HCT116 (cell line): ENCODE measurements around the gene MPIG6B. TPM values are rescaled to one million over a fixed set of nuclear protein-coding genes. Genes with fewer than 3 reads are reported as not detected.

Experiments
- ATAC-seq: fragments of 200-7000 bp; cut with Tn5 transposase; 2 replicates; pipeline ENCODE4 v1.9.1; 2020; ENCODE audit warnings: mild to moderate bottlenecking, moderate library complexity
- BruUV-seq: library from RNA; stranded (reverse); fragments of 400-500 nt; replicated peaks from 2 replicates; lab custom pipeline; 2021; lab: Mats Ljungman, UMichigan
- CTCF ChIA-PET: fragments of 300-600 bp; sonication (Branson Sonifier 250); formaldehyde crosslinking; loops from one replicate; lab custom pipeline; 2021; ENCODE audit warnings: antibody characterized with exemption; lab: Charles Lee
- POLR2A ChIA-PET: fragments of 300-600, 350-600 bp; sonication (Branson Sonifier 250); formaldehyde crosslinking; loops from one replicate; lab custom pipeline; 2021; ENCODE audit warnings: antibody characterized with exemption; lab: Charles Lee
- RAD21 ChIA-PET, 2 experiments: fragments of 300-600 bp; sonication (Branson Sonifier 250); formaldehyde crosslinking; loops; one replicate each; lab custom pipeline; 2023; ENCODE audit warnings: low total read pairs in 2 of 2; ENCODE audit not compliant: uncharacterized antibody in 2 of 2, unreplicated experiment in 2 of 2, low non-redundant PET in 1 of 2; lab: Charles Lee
- DNase-seq: peaks from one replicate; pipeline ENCODE4 v3.0.0-alpha.2; 2010; ENCODE audit warnings: low read depth, low spot score
- H2AFZ ChIP-seq: fragments of 200-600 bp; shearing (Covaris generic), sonication (generic); 2 replicates; pipeline ENCODE4 v1.6.1; 2017; ENCODE audit warnings: low read depth, mixed run types, mixed read lengths, antibody characterized with exemption, low read length; ENCODE audit not compliant: poor library complexity, severe bottlenecking
- H3K27ac ChIP-seq: 2 replicates; pipeline ENCODE4 v1.5.1; 2012; ENCODE audit warnings: low read depth, low read length
- H3K27me3 ChIP-seq: fragments of 200-600 bp; sonication (generic); 2 replicates; pipeline ENCODE4 v1.6.1; 2016; ENCODE audit warnings: mixed run types, low read length, mixed read lengths; ENCODE audit not compliant: insufficient read depth
- H3K36me3 ChIP-seq, 2 experiments: fragments of 200-500 bp in 1 of 2; fragments of 200-600 bp in 1 of 2; sonication (Bioruptor generic) in 1 of 2; sonication (generic) in 1 of 2; 2 replicates each; pipeline versions ENCODE4 v1.5.1 to v1.6.1; 2014 to 2016; ENCODE audit warnings: low read length in 2 of 2, inconsistent platforms in 1 of 2, mixed read lengths in 1 of 2, mixed run types in 1 of 2; ENCODE audit not compliant: insufficient read depth in 2 of 2, control insufficient read depth in 1 of 2
- H3K4me1 ChIP-seq, 2 experiments: fragments of 200-600 bp in 1 of 2; sonication (generic) in 1 of 2; 2 replicates each; pipeline versions ENCODE4 v1.5.1 to v1.6.1; 2012 to 2017; ENCODE audit warnings: low read length in 2 of 2, inconsistent platforms in 1 of 2, mild to moderate bottlenecking in 1 of 2, mixed read lengths in 1 of 2, mixed run types in 1 of 2, moderate library complexity in 1 of 2; ENCODE audit not compliant: insufficient read depth in 2 of 2, control insufficient read depth in 1 of 2
- H3K4me2 ChIP-seq: fragments of 200-600 bp; sonication (generic); 2 replicates; pipeline ENCODE4 v1.6.1; 2017; ENCODE audit warnings: mixed run types, low read length, mixed read lengths
- H3K4me3 ChIP-seq, 2 experiments: fragments of 200-600 bp in 1 of 2; sonication (generic) in 1 of 2; replicated peaks in 1 of 2; 2 replicates each; pipeline ENCODE4 v1.5.1; 2011 to 2016; ENCODE audit warnings: low read length in 2 of 2, control low read depth in 1 of 2, low read depth in 1 of 2, mild to moderate bottlenecking in 1 of 2, mixed read lengths in 1 of 2, mixed run types in 1 of 2
- H3K79me2 ChIP-seq: fragments of 200-600 bp; sonication (generic); 2 replicates; pipeline ENCODE4 v1.6.1; 2017; ENCODE audit warnings: mild to moderate bottlenecking, mixed run types, low read length, moderate library complexity, mixed read lengths; ENCODE audit not compliant: insufficient read depth
- H3K9ac ChIP-seq: fragments of 200-600 bp; sonication (generic); 2 replicates; pipeline ENCODE4 v1.6.1; 2016; ENCODE audit warnings: low read length, mixed read lengths
- H3K9me2 ChIP-seq: fragments of 200-600 bp; sonication (generic), shearing (Covaris generic); 2 replicates; pipeline ENCODE4 v1.6.1; 2017; ENCODE audit warnings: mixed run types, mild to moderate bottlenecking, moderate library complexity; ENCODE audit not compliant: insufficient read depth
- H3K9me3 ChIP-seq, 2 experiments: fragments of 200-500 bp in 1 of 2; fragments of 200-600 bp in 1 of 2; sonication (Bioruptor generic) in 1 of 2; sonication (generic) in 1 of 2; 2 replicates each; pipeline ENCODE4 v1.6.1; 2014 to 2017; ENCODE audit warnings: low read length in 2 of 2, mixed read lengths in 2 of 2, inconsistent platforms in 1 of 2, low read depth in 1 of 2, mild to moderate bottlenecking in 1 of 2, mixed run types in 1 of 2, moderate library complexity in 1 of 2; ENCODE audit not compliant: control insufficient read depth in 1 of 2, insufficient read depth in 1 of 2
- H4K20me1 ChIP-seq: fragments of 200-600 bp; sonication (generic), shearing (Covaris generic); 2 replicates; pipeline ENCODE4 v1.6.1; 2017; ENCODE audit warnings: mixed run types, mild to moderate bottlenecking, moderate library complexity; ENCODE audit not compliant: insufficient read depth
- POLR2A ChIP-seq: IDR thresholded peaks from 2 replicates; pipeline ENCODE4 v1.7.0; 2011; ENCODE audit warnings: borderline replicate concordance; ENCODE audit not compliant: insufficient read depth, insufficient read length; ENCODE audit errors: extremely low read depth
- POLR2AphosphoS5 ChIP-seq: IDR thresholded peaks from 2 replicates; pipeline ENCODE4 v1.6.1; 2011; ENCODE audit warnings: mild to moderate bottlenecking, low read depth, low read length, moderate library complexity
- ZFX ChIP-seq: fragments of 450-650 bp; IDR thresholded peaks from 2 replicates; pipeline ENCODE4 v1.6.1; 2017
- ZNF274 ChIP-seq: fragments of 200-500 bp; sonication (Bioruptor generic); IDR thresholded peaks from 2 replicates; pipeline ENCODE4 v1.6.1; 2014; ENCODE audit warnings: mild to moderate bottlenecking, low read depth, low read length, inconsistent platforms
- intact Hi-C: fragments of 100-400 bp; cut with micrococcal nuclease; formaldehyde crosslinking; loops from 2 replicates; pipeline ENCODE4 v1.10.0; 2022
- total RNA-seq: library from RNA; stranded (reverse); gene quantifications from one replicate; pipeline ENCODE4 v1.2.1, GENCODE V29; 2021; ENCODE audit not compliant: unreplicated experiment
- TF ChIP-seq, protein P1 (sequence below), 3 experiments: fragments of 200-600 bp in 1 of 3; sonication (generic) in 1 of 3; IDR thresholded peaks in 2 of 3; conservative IDR thresholded peaks in 1 of 3; 2 replicates each; pipeline ENCODE4 v1.5.1; 2012 to 2017; ENCODE audit warnings: low read depth in 2 of 3, low read length in 2 of 3, antibody characterized with exemption in 1 of 3, borderline replicate concordance in 1 of 3, control low read depth in 1 of 3, mild to moderate bottlenecking in 1 of 3, mixed read lengths in 1 of 3, mixed run types in 1 of 3, moderate library complexity in 1 of 3; ENCODE audit not compliant: insufficient read depth in 1 of 3

The MPIG6B gene
- total RNA-seq, 1 experiment from 2014 or later = 0.42 TPM

DNA sequence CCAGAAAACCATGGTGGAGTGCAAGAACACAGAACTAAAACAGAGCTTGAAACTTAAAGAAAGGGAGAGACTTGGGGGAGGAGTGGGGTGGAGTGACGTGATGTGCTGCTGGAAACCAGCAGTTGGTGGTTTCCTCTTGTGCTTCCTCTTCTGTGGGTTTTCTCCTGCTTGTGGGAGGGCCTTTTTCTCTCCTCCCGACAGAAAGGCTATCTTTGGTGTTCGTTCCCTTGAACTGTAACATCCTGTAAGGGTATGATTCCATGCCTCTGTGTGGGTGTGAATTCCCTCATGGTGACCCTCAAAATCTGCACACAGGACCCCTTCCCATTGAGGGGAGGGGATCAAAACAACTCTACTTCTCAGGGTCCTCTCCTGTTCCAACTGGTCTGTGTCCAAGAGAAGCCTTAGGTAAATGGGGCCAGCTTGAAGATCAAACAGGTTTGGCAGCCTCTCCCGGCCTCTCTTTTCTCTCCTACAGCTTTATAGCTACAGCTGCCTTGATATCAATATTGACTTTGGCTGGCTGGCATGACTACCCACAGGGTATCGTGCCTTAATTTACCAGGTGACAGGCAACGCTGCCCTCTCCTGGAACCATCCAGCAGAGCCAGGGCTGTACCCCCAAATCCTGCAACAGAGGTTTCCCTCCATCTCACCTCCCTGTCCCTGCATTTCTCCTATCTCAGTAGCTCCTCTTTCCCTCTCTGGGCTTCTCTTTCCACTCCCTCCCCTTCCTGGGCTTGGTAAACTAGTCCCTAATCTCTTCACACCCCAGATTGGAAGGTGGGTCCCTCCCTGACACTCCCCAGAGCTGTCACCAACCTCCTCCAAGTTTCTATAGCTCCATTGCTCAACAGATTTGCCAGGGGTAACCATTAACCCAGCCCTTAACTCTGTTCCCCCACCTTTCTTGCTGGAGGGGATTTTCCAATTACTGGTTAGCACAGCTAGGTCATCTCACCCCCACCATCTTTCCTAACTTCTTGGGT is 15.1 kb downstream of the MPIG6B start:
- intact Hi-C loops = loop anchor here (1.0 to 5.0 kb wide), 4 partner anchors 35 to 94 kb away; partner anchors contain the start of genes ABHD16A, CSNK2B and LY6G5B
- ATAC-seq = no peak
- RAD21 ChIA-PET = interaction anchor here (0.6 to 1.2 kb wide), 3 partner anchors 32 to 89 kb away, joined by 3 read pairs; no protein-coding TSS in a partner anchor
- Histone ChIP-seq H3K27me3 (no peaks in the 10 kb centered on the region), H3K27ac (peak overlapping the region; percentile 90), H3K9me2 (no peaks in the 10 kb centered on the region), H2AFZ (peak overlapping the region; percentile 52), H3K4me3 (peak overlapping the region; percentile 37 to 92), H3K79me2 (peaks cover 55% of the 10 kb centered on the region), H3K9ac (peak overlapping the region; percentile 75), H3K9me3 (no peaks in the 10 kb centered on the region), H3K4me2 (peak overlapping the region; percentile 83), H3K36me3 (peaks cover 22 to 31% of the 10 kb centered on the region in 2 experiments), H4K20me1 (no peaks in the 10 kb centered on the region; the same call in 1 of the 2 replicates), H3K4me1 (peaks cover 41 to 67% of the 10 kb centered on the region in 2 experiments)
- TF ChIP-seq POLR2A (peak; percentile 24), POLR2AphosphoS5 (peak; percentile 51), ZNF274 (no peak), ZFX (no peak)
- TF ChIP-seq, protein P1, sequence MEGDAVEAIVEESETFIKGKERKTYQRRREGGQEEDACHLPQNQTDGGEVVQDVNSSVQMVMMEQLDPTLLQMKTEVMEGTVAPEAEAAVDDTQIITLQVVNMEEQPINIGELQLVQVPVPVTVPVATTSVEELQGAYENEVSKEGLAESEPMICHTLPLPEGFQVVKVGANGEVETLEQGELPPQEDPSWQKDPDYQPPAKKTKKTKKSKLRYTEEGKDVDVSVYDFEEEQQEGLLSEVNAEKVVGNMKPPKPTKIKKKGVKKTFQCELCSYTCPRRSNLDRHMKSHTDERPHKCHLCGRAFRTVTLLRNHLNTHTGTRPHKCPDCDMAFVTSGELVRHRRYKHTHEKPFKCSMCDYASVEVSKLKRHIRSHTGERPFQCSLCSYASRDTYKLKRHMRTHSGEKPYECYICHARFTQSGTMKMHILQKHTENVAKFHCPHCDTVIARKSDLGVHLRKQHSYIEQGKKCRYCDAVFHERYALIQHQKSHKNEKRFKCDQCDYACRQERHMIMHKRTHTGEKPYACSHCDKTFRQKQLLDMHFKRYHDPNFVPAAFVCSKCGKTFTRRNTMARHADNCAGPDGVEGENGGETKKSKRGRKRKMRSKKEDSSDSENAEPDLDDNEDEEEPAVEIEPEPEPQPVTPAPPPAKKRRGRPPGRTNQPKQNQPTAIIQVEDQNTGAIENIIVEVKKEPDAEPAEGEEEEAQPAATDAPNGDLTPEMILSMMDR (IDR thresholded peaks at IDR 0.05 in 2 of 3, conservative IDR thresholded peaks at IDR 0.05 in 1 of 3; ENCODE audit: borderline replicate concordance in 1 of 3, insufficient read depth in 1 of 3, low read depth in 2 of 3, low read length in 2 of 3) = peak in 2 of 3 experiments; percentile 38; a peak in 4 of 6 replicates
- POLR2A ChIA-PET = interaction anchor here (0.6 to 4.3 kb wide), 15 partner anchors 8 to 197 kb away, joined by 3 to 21 read pairs (median 4); partner anchors contain the start of genes ABHD16A, BAG6, CSNK2B and DDX39B
- CTCF ChIA-PET = interaction anchor here (0.6 to 3.6 kb wide), 7 partner anchors 9 to 137 kb away, joined by 3 to 25 read pairs (median 6); partner anchors contain the start of genes DDAH2, GPANK1, LSM2 and LY6G5C
- BruUV-seq = no TSS peak
- no peak for DNase-seq
